ENCODE data around the gene ZNF423. TPM values are rescaled to one million over a fixed set of nuclear protein-coding genes. Genes with fewer than 3 reads are reported as not detected.

ZNF423 gene
- total and polyA plus RNA-seq, 9 of the 15 experiments (the other 6 are each of a cell fraction or from before 2014, with no cell fraction given): not detected

DNA sequence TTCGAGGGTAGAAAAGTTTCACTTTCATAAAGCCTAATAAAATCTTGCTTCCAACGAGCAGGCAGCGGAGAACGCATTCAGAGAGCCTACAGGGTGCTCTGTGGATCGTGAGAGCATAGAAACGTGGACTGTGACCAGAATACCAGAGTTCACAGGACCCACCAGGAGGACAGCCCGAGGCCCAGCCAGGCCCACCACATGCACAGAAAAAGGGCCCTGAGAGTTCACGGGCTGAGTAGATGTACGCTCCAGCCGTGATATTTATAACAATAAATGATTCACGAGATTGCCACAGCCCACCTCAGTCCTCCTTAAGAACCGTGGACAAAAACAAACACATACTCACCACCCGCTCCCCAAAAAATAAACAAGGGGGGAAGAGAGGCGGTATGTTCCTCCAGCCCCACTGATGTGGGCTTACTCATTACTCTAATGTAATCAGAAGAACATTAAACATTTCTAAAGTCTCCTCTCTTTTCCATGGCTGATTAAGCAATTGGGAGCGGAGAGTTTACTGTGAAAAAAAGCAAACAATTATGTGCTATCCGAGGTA lies 275.1 kb downstream of the ZNF423 start:
- Histone ChIP-seq H3K36me3 (ENCODE audit: control insufficient read depth, insufficient read depth, low read length) (no peaks in the 10 kb centered on the region), H3K4me1 (replicated peaks in 1 of 2; ENCODE audit: control insufficient read depth in 2 of 2, insufficient read depth in 2 of 2, low read length in 2 of 2) (no peaks in the 10 kb centered on the region), H3K27me3 (ENCODE audit: control insufficient read depth in 2 of 2, insufficient read depth in 2 of 2, low read length in 2 of 2) (peaks cover 7 to 42% of the 10 kb centered on the region in 2 experiments; a peak in 4 of 5 replicates), H3K9ac (ENCODE audit: insufficient read depth in 1 of 2, low read depth in 2 of 2, low read length in 2 of 2) (no peak overlapping the region), H3K27ac (ENCODE audit: extremely low read depth, low read depth, low read length) (no peak overlapping the region), H3K4me3 (no peak overlapping the region), H3K79me2 (ENCODE audit: control insufficient read depth, insufficient read depth, low read length) (no peaks in the 10 kb centered on the region), H3K4me2 (ENCODE audit: insufficient read depth, low read length) (no peak overlapping the region), H3K9me1 (ENCODE audit: control insufficient read depth, insufficient read depth, low read length) (no peaks in the 10 kb centered on the region), H3K9me3 (replicated peaks; ENCODE audit: control insufficient read depth, insufficient read depth, low read depth, low read length) (no peaks in the 10 kb centered on the region), H2AFZ (ENCODE audit: low read depth, low read length) (no peak overlapping the region), H4K20me1 (replicated peaks; ENCODE audit: control insufficient read depth, insufficient read depth, low read length) (no peaks in the 10 kb centered on the region)
- BruUV-seq (replicated peaks): no TSS peak
- DNase-seq (ENCODE audit: extremely low read depth in 1 of 4, low spot score in 3 of 4) (no peak), ATAC-seq (no peak), FAIRE-seq (no peak)
- ChIA-PET CTCF (ENCODE audit: low intra/inter-chr PET ratio) (no interaction called here), POLR2A (no interaction called here)
- in situ Hi-C loops (cut with MboI) (no loop called here), intact Hi-C loops (cut with micrococcal nuclease) (no loop called here)
- no peak for TF ChIP-seq ZNF644 (tag; IDR thresholded peaks at IDR 0.05; ENCODE audit: low read depth)
- TF ChIP-seq RHOXF2B (CRISPR knock-in tag; conservative IDR thresholded peaks at IDR 0.05): no peak
- no peak for TF ChIP-seq ZNF561 (CRISPR knock-in tag; conservative IDR thresholded peaks at IDR 0.05)
- no peak for TF ChIP-seq KHSRP (IDR thresholded peaks at IDR 0.05)
- TF ChIP-seq RBM15 (IDR thresholded peaks at IDR 0.05; ENCODE audit: insufficient read depth, low read length): no peak
- TF ChIP-seq, protein P1, sequence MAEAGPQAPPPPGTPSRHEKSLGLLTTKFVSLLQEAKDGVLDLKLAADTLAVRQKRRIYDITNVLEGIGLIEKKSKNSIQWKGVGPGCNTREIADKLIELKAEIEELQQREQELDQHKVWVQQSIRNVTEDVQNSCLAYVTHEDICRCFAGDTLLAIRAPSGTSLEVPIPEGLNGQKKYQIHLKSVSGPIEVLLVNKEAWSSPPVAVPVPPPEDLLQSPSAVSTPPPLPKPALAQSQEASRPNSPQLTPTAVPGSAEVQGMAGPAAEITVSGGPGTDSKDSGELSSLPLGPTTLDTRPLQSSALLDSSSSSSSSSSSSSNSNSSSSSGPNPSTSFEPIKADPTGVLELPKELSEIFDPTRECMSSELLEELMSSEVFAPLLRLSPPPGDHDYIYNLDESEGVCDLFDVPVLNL (CRISPR knock-in tag; IDR thresholded peaks at IDR 0.05; ENCODE audit: low read depth): no peak
- TF ChIP-seq ZNF507 (tag; conservative IDR thresholded peaks at IDR 0.05): no peak
- no peak for TF ChIP-seq MTA2 (IDR thresholded peaks at IDR 0.05; ENCODE audit: low read depth)
- TF ChIP-seq PML (IDR thresholded peaks at IDR 0.05; ENCODE audit: low read length): no peak
- no peak for TF ChIP-seq ATF1 (CRISPR knock-in tag; IDR thresholded peaks at IDR 0.05)
- no peak for TF ChIP-seq ATF1 (tag; IDR thresholded peaks at IDR 0.05)
- TF ChIP-seq SIN3B (IDR thresholded peaks at IDR 0.05; ENCODE audit: low read depth): no peak
- TF ChIP-seq, protein P2, sequence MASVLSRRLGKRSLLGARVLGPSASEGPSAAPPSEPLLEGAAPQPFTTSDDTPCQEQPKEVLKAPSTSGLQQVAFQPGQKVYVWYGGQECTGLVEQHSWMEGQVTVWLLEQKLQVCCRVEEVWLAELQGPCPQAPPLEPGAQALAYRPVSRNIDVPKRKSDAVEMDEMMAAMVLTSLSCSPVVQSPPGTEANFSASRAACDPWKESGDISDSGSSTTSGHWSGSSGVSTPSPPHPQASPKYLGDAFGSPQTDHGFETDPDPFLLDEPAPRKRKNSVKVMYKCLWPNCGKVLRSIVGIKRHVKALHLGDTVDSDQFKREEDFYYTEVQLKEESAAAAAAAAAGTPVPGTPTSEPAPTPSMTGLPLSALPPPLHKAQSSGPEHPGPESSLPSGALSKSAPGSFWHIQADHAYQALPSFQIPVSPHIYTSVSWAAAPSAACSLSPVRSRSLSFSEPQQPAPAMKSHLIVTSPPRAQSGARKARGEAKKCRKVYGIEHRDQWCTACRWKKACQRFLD (CRISPR knock-in tag; IDR thresholded peaks at IDR 0.05): no peak
- TF ChIP-seq, protein P3, sequence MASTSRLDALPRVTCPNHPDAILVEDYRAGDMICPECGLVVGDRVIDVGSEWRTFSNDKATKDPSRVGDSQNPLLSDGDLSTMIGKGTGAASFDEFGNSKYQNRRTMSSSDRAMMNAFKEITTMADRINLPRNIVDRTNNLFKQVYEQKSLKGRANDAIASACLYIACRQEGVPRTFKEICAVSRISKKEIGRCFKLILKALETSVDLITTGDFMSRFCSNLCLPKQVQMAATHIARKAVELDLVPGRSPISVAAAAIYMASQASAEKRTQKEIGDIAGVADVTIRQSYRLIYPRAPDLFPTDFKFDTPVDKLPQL (IDR thresholded peaks at IDR 0.05; ENCODE audit: extremely low read depth, insufficient read length): no peak
- TF ChIP-seq NCOA4 (IDR thresholded peaks at IDR 0.05; ENCODE audit: partially characterized antibody): no peak
- 1% methylated on average over 16 of the region's 16 CpGs for WGBS (ENCODE audit: insufficient coverage, low coverage, missing lambda C conversion rate)
